HG03175 (cell line): ENCODE measurements around the gene RNF220.

Experiments used
- ATAC-seq: cut with Tn5 transposase; IDR thresholded peaks from one replicate; pipeline ENCODE4 v1.9.1; 2021; ENCODE audit warnings: mild to moderate bottlenecking, moderate library complexity; ENCODE audit not compliant: unreplicated experiment

RNF220 gene

DNA sequence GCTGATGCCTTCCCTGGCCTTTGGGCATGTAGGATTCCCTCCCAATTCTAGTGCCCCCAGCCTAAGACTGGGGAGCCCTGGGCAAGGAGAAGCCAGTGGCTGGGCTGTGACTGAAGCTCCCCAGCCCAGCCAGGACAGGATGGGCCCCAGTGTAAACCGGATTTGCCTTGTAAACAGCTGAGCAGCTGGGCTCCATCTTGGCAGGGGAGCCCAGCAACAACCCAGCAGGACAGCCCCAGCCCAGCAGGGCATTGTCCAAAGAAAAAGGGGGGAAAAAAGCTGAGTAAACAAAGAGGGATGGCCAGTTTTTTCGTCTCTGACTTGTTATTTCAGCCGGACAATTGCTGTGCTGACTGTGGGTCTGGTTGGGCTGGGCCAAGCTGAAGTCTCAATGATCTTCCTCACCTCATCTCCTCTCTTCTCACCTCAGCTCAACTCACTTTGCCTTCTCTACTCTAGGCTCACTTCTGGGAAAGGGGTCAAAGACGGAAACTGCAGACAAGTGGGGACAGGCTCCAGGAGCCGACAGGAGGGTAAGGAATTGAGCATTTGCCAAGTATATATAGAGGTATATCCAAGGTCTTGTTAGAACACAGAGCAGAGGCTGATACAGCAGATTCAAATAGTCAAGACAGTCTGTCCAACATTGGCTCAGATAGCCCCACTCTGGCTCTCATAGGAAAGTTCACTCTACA is 171.5 kb downstream of the RNF220 start:
- no peak for ATAC-seq

DNA sequence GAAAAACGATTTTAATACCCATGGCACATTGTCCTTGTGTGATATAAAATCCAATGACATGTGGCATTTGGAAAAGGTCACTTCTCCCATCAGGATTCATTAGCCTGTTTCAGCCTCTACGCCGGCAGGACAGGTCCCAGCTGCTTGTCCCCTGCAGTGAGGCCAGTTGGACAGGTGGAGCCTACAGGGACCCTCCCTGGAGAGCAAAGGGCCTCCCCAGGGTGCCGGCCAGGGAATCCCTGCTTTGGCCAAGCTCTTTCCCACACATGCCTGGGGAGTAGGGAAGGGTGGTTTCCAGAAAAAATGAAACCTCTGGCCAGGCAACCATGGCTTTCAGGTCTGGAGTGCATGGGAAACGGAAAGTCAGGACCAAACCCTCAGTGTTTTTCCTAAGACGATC is 176.2 kb downstream of the RNF220 start:
- no peak for ATAC-seq

DNA sequence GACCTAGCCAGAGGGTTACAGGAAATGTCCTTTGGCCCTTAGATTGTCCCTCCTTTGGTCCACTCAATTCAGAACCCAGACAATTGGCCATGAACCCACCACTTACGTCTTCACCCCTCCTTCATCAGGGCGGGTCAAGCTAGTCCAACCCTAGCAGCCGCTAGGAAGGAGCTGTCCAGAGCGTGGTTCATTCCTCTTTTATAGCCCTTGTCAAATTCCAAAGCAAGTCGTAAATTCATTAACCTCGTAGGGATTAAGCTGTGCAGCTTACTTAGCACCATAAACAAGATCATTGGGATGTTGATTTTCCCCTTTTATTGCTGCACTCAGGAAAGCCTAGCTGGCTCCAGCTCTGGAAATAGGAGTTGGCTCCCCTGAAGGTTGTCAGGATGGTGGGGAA is 179.1 kb downstream of the RNF220 start:
- ATAC-seq = no peak

DNA sequence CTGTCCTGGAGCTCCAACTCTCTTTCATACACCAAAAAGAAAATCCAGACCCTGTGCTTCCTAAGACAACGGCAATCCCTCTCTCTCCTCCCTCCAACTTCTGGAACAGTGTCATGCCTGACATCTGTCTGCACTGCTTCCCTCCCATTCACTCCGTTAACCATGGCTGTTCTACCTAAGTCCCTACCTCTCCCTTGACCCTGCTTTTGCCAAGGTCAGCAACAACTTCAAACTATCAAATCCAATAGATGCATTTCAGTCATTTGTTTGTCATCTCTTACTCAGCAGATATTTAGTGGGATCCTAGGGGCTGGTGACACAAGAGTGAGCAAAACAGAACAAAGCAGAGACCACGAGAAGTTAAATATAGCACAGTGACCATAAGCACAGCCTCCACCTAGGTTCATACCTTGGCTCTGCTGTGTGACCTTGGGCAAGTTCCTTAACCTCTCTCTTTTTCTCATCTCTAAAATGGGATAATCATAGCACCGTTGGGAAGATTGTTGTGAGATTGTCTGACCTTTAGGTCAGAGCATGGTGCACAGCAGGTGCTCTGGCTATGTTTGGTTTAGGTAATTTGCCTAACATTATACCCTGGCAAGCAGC is 180.4 kb downstream of the RNF220 start:
- ATAC-seq = no peak

DNA sequence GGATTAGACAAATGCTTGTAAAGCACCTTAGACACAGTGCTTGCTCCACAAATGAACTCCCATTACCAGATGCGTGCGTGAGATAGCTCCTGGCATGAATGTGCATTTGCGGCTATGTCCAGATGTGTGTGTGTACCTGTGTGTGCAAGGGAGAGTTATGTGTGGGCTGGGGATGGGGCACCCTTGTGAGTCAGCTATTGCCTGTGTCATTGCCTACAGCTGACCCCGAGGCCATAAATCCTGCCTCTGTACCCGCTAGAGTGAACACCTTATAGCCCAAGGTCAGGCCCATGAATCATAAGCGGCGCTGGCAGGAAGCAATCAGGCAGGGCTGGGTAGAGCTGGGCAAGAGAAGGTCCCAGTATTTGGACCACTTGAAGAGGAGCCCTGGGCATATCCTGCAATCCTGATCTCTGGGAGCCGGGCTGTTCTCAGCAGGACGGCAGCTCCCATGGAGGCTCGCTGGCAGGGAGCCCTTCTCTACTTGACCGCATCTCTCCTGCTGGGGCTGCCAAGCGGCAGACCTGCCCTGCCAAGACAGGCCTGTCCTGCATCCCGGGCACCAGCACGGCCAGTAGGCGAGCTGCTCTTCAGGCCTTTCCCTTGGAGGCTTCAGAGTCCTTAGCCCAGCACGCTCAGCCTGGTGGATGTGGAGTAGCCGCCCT is 182.9 kb downstream of the RNF220 start:
- no peak for ATAC-seq

DNA sequence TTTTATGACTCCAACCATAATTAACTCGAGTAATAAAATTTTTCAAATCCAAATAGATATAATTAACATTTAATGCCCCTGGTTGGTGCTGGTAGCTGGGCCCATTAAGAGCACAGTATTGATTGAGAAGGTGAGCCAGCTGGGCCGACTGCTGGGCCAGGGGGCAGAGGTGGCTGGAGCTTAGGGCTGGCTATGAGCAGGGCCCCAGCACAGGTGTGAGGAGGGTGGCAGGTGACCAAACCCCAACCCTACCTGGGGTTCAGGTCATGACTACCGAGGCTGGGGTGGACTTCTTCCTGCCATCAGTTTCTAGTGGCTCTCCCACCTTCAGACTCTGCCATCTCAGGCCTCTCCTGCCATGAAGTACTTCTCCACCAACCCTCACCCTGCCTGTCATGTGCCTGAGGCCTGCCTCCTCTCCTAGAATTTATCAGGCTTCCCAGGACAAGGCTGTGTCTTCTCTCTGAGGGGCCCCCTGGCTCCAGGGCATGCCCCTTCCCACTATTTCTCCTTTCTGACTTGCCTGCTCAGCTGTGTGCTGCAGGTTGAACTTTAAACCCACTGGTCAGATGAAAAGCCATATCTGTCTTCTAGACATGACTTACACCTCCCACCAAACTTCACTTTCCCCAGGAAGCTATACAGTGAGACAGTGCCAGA is 183.6 kb downstream of the RNF220 start:
- ATAC-seq = no peak

DNA sequence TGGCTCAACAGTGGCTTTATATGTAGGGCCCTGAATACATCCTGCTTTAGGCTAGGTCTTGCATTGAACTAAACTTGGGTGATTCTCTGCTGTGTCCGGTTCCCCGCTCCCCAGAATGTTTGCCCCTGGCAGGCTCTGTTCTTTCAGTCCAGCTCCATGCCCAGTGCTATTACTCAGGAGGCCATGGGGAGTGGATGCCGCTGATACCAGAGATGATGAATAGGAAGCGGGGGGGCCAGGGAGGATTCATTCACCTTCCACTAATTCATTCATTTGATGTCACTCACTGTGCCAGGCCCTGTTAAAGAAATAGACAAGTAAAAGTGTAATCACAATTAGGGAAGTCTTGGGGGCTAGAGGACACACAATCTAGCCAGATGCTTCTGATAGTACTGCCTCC is 185.4 kb downstream of the RNF220 start:
- no peak for ATAC-seq

DNA sequence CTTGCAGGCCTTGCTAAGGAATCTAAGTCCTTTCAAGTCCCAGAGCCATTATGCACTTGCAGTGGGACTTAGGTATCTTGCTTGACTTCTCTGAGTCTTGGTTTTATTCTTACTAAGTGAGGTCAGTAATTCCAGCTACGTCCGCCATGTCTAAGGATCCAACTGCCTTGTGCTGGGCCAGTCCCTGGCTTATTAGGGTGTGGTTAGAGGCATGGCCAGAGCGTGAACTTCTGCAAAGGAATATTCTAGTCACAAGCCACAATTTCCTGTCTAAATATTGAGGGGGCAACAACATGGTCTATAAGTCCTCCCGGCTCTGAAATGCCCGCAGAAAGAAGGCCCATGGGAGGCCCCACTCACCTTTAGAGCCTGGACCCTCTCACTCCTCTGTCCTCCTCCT is 186.3 kb downstream of the RNF220 start:
- no peak for ATAC-seq

DNA sequence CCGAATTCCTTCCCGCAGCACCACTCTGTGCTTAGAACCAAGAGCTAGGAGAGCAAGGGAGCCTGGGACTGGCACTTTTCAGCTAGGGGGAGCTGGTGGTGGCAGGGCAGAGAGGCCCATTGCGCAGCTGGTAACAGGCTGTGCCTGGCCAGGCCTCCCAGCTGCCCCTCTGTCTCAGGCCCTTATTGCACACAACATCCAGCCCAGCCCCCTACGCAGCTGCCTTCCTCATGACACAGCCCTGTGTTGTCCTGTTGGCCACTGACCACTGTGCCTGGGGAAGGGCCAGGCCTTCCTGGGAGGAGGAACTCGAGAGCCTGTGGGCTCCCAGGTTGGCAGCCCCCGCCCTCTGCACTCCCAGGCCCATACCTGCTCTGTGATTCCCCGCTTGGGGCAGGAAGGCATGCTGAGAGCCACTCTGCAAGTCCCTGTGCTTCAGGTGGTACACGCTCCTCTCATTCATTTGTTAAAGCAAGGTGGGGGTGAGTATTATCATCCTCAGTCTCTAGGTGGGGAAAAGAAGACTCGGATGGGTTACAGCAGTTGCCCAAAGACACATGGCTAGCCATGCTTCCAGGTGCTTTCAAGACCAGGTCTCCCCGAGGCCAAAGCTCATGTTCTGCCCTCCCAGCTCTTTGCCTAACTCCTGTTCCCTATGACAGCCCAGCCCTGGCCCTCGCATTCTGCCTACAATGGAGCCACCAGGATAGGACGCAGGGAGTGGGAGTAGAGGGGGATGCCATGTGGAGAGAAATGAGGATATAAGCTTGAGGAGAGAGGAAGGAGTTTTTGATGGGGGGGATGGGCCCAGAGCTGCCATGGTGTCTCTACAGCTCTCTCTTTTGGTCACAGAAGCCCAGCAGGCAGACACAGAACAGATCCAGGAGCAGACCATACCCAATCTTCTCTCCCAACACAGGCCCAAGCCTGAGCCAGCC is 187.4 kb downstream of the RNF220 start:
- ATAC-seq = no peak

DNA sequence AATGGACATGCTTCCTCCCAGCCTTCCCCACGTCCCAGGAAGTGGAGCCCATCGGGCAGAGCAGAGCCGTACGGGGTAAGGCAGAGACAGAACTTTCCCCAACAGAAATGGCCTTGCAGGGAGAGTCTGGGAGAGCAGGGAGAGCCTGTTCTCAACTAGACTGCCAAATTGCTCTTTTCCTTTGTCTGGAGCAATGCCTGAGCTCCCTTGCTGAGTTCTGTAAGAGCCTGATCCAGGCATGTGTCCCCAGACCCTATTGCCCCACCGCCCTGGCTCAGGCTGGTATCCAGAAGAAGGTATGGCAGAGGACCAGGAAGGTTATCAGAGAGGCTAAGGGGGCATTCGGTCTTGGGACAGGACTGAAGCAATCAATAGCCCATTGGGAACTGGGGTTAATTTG is 189.3 kb downstream of the RNF220 start:
- ATAC-seq = no peak

DNA sequence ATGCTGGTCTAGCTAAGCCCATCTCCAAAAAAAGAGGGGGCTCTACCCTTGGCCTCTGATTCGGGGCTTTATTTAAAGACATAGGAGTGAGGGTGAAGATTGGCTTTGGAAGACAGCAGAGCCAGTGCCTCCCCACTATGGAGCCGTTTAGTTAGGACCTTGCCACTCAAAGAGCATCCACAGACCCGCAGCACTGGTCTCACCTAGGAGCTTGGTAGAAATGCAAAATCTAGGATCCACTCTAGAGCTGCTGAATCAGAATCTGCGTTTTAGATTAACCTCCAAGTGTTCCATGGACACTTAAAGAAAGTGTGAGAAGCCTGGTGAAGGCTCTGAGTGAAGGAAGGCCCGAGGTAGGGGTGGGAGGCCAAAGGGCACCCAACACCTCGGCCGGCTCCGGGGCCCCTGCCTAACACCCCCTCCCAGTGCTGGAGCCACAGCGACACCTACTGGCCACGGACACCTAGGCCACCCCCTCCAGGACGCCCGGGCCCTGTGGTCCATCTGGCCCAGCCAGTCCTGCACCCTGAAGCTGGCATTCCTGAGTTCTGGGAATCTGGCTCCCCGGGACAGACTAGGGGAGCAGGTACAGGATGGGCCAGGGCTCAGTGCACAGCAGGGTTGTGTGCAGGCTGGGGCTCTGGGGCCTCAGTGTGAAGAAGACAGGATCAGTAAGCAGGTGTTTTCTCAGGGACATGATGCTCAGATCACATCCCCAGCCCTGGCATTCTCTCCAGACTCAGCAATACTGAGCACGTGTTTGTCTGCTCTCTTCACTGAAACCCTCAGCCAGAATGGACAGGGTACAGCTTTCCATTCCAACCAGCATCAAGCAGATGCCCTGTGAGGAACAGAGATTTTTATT is 190.0 kb downstream of the RNF220 start:
- ATAC-seq = no peak

DNA sequence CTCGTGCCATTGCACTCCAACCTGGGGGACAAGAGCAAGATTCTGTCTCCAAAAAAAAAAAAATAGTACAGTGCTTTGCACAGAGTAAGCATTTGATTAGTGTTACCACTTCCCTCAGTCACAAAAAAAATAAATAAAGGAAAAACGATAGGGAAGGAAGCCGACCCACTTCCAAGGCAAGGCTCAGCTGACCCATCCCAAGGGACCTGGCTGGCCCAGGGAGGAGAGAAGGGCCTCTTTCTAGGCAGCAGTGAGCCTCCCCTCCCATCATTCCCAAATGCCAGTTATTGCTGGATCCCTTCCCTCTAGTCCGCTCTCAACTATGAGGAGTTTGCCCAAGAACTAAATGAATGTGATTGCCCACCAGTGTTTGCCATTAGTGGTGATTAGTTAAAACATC is 191.5 kb downstream of the RNF220 start:
- ATAC-seq = no peak

DNA sequence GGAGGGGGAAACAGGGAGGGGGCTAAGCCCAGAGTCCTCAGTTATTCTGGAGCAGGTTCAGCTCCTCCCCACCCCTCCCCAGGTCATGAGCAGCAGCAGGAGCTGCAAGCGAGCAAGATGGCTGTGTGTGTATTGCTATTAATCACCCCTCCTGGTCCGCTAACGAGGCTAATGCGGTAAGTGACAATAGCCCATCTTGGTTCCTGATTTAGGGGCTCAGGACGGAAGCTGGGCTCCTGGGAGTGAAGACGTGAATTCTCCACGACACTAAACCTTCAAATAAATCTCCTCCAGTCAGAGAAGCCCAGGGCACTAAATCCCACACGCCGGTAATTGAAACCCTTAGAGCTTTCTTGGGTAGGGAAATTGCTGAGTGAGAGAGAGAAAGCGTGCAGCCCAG is 193.1 kb downstream of the RNF220 start:
- no peak for ATAC-seq

DNA sequence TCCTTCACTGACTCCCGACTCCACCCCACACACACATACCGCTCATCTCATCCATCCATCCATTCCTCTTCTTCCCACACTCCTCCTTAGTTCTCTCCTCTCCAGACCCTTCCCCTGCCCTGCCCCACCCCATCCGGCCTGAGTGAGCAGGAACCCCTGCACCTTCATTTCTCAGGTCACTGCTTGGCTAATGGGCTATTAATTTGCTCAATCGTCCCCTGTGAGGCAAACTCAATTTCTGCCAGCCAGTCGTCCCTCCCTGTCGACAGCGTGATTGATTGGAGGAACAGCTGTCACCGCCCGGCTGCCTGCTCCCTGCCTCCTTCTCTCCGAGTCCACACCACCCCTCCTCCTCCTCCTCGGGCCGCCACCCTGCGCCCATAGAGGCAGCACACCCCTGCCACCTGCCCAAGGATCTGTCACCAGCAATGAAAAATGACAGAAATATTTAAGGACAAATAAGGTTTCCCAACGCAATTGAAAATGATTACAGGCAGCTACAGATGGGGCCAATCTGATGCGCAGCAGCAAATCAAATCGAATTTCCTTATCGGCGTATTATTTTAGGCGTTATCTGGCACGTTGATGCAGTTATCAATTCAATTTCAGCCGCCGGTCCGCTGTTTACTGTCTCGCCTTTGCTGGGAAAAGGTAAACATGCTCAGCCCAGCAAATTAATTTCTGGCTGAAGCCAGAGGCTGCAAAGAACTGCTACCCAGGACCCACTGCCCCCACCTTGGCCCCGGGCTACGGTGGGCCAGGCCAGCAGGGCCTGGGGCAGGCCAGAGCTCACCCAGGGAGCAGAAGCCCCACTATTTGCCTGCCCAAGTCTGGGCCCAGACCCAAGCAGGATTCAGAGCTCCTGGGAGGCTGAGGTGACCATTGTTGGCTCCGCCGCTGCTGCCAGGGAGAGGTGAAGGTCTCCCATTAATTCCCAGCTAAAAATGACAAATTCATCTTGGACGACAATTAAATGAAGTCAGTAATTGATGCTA is 197.9 kb downstream of the RNF220 start:
- ATAC-seq = no peak

DNA sequence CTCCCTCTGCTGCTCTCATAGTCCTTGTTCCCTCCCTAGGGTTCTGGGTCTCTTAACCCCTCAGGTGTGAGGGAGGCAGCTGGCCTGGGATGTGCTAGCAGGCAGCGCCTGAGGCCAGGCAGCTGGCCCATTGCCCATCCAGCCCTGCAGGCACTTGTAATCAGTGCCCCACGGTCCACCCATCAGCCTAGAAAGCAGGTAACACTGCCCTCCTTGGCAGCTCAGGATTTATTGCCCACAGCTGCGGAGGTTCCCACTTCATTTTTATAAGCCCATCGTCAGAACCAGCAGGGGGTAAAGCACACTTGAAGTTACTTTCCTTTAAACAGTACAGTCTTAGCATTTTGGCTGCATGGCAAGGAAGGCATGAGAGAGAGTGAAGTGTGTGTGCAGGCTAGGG is 198.7 kb downstream of the RNF220 start:
- no peak for ATAC-seq

DNA sequence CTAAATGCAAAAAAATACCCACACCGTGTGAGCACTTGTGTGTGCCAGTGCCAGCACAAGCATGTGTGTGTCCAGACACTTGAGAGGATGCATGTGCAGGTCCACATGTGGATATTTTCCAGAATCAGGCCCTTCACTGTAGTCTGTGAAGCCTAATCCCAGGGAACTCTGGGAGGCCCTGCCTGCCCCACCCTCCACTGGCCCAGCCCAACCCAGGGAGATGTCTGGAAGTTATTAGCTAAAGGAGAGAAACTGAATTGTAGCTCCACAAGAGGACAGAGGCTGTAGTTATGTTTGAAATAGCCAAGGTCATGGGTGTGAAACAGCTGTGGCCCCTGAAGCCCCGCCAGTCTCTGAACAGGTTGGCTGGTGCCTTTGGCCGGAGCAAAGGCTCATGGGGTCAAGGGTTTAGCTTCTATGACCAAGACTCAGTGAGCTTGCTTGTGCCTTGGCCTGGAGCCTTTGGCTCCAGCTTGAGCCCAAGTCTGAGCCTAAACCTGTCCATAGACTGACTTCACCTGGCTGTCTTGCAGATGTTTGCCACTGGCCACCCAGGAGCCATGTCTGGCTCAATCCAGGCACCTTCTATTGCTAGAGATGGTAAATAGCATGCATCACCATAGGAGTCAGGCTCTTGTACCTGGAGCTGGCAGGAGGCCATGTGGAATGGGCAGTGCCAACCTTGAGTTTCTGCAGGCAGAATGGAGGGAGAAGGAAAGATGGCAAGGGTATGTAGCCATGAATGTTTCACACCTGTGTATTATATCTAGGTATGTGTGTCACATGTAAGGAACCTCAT is 199.3 kb downstream of the RNF220 start:
- no peak for ATAC-seq

DNA sequence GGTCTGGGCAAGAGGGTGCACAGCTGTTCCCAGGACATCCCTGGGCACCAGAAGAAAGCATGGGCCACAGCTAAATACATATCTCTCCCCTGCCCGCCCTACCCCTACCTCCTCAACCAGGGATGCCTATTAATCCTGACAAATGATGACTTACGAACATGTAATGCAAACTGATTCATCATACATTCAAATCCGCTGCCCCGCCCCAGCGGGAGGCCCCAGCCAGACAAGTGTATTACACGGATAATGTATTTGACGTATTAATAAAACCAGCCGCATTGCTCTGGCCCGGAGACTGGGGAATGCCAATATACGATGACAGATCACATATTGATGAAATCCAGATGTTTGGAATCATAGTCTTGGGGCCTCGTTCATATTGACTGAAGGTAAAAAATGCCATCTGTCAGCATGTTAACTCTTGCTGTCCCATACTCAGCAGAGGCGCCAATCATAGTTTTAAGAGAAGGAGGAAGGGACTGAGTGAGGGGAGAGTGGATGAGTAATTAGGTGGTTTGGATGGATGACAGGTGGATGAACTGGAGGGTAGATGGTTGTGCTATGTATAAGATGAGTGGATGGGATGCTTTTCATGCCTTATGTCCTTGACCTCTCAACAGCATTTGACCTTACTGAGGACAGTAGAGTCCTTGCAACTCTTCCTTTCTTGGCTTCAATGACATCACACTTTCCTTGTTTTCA is 201.0 kb downstream of the RNF220 start:
- ATAC-seq = no peak
